GM12878 (cell line): ENCODE measurements around the gene TRIM54.

Source experiments
- EZH2 ChIP-seq: IDR thresholded peaks from 2 replicates; pipeline ENCODE4 v1.6.1; 2012; ENCODE audit warnings: low read depth, mild to moderate bottlenecking, control low read depth, inconsistent platforms, low read length, borderline replicate concordance; ENCODE audit not compliant: control insufficient read depth
- GABPA ChIP-seq: IDR thresholded peaks from 2 replicates; pipeline ENCODE4 v1.6.1; 2014; ENCODE audit warnings: antibody characterized with exemption, low read depth, mild to moderate bottlenecking, inconsistent platforms
- MXI1 ChIP-seq: fragments of 150-350 bp; IDR thresholded peaks from 2 replicates; pipeline ENCODE4 v1.6.1; 2011; ENCODE audit warnings: low read depth, mild to moderate bottlenecking, inconsistent platforms, low read length, improper control_type of control experiment
- SMC3 ChIP-seq: IDR thresholded peaks from 2 replicates; pipeline ENCODE4 v1.6.1; 2011; ENCODE audit warnings: low read length, improper control_type of control experiment, borderline replicate concordance
- TARDBP ChIP-seq: IDR thresholded peaks from 2 replicates; pipeline ENCODE4 v1.6.1; 2016; ENCODE audit warnings: borderline replicate concordance
- ZBTB40 ChIP-seq: fragments of 450-650 bp; IDR thresholded peaks from 2 replicates; pipeline ENCODE4 v1.6.1; 2016; ENCODE audit warnings: mild to moderate bottlenecking, moderate library complexity, borderline replicate concordance

DNA sequence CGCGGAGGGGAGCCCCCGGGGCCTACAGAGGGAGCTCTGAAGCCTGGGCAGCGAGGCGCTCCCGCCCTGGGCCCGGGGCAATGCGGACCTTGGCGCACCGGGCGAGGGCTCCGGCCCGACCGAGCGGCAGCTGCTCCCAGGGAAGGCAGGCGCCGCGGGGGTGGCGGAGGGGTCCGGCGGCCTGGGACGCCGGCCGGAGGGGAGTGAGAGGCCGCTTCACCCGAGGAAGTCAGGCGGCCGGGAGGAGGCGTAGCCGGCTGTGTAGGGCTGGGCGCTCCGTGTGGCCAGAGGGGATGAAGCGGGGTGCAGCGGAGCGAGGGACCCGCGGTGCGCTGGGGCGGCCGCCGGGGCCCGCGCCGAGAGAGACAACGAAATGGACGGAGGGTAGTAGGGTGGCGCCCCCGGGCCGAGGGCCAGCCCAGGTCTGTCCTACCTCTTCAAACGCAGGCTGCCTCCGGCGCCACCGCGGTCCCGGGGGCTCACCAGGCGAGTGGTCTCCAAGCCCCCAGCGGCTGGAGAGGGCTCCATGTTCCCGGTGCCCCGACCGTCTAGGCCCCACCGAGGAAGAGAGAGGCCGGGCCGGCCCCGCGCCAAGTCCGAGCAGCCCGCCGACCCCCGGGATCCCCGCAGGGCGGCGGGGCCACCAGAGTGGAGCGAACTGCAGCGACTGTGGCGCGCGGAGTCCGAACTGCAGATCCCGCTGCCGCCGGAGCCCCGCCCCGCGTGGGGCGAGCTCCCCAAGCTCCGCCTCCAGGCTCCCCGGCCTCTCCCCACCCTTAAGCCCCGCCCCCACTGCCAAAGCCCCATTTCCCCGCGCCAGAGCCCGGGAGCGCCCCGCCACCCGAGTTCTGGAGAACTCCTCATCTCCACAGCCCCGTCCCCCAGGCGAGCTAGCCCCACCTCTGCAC is 19.6 kb upstream of the TRIM54 start, which contains the start of gene SLC30A3:
- no peak for TF ChIP-seq ZBTB40
- TF ChIP-seq GABPA = no peak
- TF ChIP-seq SMC3 = no peak
- TF ChIP-seq MXI1 = no peak
- TF ChIP-seq EZH2 = no peak
- no peak for TF ChIP-seq TARDBP
